Embryonic facial prominence (tissue), 1 donor: ENCODE data around the gene MTFR1L.
"Not testable (repeated sequence)": the region's sequence is repeated elsewhere in the genome, so short reads cannot be mapped to it uniquely, and the experiment has no call there.

Source experiments
- DNase-seq: peaks from one replicate; pipeline ENCODE4 v3.0.0-alpha.2; 2016; ENCODE audit errors: extremely low spot score

MTFR1L gene

DNA sequence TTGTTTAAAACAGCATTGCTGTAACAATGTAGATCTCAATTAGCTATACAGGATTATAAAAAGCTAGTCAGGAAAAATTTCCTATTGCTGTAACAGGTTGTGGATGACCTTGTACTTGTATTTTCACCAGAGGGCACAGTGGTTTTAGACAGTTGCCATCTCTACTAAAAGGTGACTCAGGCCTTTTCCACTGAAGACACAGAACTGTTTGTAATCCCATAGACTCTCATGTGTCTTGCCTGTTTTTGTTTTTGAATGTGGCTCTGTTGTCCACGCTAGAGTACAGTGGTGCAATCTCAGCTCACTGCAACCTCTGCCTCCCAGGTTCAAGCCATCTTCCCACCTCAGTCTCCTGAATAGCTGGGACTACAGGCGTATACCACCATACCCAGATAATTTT lies 5.9 kb downstream of the MTFR1L start:
- DNase-seq: no peak

DNA sequence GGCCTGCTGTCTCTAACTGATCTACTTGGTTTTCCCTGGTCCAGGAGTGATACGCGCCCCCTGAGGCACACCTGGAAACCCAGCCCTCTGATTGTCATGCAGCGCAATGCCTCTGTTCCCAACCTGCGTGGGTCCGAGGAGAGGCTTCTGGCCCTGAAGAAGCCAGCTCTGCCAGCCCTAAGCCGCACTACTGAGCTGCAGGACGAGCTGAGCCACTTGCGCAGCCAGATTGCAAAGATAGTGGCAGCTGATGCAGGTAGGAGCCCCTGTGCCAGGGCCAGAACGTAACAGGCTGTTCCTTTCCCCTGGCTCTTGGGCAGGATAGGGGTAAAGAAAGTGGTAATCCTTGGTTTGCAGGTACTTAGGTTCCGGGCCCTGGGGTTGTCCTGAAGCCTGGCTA lies 6.8 kb downstream of the MTFR1L start:
- DNase-seq: no peak

DNA sequence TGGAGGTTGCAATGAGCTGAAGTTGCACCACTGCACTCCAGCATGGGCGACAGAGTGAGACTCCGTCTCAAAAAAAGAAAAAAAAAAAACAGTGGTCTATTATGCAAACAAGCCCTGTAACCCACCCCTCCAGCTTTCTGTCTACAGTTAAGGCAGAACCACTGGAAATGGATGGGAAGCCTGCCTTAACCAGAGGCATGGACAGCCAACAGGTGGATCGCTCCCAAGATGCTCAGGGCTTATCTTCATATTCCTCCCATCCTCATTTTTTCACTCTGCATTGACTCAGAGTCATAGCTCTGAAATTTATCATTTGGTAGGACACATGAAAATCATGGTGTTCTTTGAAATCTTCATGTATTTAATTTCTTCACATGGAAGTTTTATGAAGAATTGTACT lies 8.7 kb downstream of the MTFR1L start:
- no peak for DNase-seq

DNA sequence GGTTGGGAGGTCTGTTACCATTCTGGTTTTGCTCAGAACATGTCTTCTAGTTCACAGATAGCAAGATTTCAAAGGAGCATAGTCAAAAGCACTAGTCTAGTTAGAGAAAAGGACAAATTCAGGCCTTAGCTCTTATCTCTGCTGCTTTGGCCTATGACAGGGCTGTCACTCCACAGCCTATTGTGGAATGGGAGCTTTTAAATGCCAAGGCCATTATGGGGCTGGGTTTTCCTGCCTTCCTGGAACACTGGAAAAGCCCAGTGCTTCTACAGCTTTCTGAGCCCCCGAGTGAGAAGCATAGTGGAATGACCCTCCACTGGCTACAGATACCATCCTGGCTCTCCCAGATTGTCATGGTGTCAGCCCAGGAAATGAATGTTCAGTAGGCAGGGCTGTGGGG lies 9.3 kb downstream of the MTFR1L start:
- no peak for DNase-seq

DNA sequence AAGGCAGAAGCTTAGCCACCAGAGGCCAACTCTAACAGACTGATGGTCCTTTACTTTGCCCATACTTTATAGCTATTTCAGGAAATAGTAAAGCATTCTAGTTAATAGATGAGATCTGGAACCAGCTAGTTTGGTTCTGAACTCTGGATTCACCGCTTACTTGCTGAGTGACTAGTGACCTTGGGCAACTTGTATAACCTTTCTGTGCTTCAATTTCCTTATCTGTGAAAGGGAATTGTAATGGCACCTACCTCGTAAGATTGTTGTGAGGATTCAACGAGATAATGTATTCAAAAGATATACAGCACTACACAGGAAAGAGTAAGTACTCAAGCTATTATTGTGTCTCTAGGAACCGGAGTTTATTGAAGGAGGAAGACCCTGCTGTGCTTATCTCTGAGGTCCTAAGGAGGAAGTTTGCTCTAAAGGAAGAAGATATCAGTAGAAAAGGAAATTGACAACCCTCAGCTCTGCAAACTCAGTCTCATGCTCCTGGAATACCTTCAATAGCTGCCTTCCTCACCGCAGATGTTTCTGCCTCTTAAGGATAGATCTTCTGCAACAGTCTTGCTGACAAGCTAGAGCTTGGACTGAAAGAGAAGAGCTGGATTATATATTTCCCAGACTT lies 11.9 kb downstream of the MTFR1L start:
- no peak for DNase-seq

DNA sequence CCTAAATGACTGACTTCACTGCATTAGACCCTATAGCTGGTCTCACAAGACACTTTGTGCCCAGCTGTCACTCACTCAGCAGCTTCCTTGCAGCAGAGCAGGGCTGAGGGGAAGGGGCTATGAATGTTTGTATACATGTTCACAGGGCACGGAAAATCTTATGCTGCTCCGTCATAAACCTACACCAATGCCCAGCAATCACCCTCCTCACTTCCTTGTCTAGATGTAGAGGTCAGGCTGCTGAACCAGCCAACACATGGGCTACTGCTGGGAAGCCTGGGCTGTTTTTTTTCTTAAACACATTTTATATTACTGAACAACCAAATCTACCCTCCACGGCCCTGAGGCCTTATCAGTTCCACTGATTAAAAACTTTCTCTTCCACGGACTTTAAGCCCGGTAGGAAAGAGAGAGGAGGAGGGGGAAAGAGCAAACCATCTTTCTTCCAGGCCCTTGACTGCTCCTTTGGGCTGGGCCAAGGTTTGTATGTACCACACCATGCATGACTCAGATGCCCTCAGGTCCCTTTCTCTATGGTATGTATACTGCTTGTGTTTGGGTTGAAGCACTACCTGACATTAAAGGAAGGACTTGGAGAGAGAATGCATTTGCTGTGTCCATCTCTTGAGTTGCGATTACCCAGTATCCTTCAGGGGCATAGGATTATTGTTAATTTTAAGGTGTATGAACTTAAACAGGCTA lies 12.7 kb downstream of the MTFR1L start:
- DNase-seq: no peak

DNA sequence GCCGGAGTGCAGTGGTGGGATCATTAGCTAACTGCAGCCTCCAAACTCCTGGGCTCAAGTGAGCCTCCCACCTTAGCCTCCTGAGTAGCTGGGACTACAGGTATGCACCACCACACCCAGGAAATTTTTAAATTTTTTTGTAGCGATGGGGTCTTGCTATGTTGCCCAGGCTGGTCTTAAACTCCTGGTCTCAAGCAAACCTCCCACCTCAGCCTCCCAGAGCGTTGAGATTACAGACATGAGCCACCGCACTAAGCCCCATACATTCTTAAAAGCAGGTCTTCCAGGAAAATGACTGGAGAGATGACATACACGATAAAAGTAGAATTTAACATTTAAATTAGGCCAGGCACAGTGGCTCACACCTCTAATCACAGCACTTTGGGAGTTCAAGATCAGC lies 13.4 kb downstream of the MTFR1L start:
- DNase-seq: no peak

DNA sequence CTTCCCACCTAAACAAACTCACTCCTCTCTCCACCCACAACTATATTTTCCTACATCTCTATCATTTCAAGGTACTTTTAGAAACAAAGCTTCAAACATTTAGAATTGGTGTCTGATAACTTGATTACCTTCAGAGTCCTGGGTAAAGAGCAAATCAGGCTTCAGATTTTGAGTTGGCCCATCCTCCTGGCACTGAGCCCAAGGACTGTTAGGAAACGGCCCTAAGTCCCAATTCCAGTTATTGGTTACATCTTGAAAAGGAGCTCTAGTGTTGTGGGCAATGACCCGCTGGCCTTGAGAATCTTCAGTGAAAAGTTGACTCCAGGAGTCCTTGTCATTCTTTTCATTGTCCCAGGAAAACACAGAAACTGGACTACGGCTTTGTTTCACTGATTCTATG lies 15.1 kb downstream of the MTFR1L start:
- no peak for DNase-seq

DNA sequence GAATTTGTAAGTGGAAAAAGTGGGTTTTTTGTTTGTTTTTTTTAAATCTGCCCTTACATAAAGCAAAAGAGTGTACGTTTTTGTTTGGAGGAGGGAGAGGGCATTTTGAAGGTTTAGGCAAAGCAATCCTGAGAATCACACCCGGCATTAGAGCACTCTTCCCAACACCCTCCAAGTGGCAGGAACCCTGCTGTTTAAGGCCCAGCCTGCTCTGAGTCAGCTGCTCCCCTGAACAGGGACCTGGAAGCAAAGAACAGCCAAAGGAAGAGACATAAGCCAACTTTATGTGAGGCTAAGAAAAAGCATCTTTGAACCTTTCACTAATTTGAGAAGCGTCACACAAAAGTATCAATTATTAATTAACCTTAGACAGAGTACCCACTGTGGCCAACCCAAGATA lies 16.9 kb downstream of the MTFR1L start:
- DNase-seq: no peak

DNA sequence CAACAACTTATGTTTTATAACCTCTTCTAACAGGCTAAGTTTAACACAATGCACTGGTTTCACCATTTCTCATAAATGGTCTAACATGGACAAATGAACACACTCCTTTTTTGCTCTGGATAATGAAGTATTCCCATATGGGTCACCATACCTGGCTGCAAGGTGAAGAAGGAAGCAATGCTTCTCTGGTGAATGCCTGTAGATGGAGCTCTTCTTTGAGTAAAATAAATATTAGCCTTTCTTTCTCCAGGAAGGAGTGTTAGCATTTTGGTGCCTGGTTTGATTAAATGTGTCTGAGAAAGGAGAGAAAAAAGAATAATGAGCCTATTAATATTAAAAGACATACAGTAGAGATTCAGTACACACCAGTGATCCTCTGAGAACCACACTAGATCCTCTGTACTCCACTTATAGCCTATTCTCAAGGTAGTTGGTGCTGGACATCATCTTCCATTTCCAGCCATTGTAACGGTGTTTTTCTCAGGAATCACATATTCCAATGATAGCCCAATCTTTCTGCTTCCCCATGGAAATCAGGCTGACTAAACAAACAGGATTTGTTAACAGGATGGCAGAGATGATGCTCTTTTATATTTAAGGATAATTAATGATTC lies 17.6 kb downstream of the MTFR1L start:
- DNase-seq: no peak

DNA sequence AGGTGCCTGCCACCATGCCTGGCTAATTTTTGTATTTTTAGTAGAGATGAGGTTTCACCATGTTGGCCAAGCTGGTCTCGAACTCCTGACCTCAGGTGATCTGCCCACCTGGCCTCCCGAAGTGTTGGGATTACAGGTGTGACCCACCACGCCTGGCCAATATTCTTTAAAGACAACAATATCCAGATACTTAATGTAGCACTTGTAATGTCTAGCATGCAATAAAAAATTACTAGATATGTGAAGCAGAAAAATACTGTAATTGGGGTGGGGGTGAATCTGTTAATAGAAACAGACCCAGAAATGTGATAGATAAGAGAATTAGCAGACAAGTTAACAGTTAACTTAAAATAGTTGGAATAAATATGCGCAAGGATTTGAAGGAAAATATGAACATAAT lies 20.1 kb downstream of the MTFR1L start:
- not testable (repeated sequence) for DNase-seq

DNA sequence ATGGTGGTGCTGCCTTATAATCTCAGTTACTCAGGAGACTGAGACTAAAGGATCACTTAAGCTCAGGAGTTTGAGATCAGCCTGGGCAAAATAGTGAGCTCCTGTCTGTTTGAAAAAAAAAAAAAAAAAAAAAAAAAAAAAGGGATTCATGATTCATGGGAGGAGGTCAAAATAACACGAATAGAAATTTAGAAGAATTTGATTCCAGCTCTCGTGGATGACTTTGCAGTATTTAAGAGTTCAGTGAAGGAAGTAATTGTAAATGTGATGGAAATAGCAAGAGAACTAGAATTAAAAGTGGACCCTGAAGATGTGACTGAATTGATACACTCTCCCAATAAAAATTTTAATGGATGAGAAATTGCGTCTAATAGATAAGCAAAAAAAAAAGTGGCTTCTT lies 23.7 kb downstream of the MTFR1L start:
- no peak for DNase-seq

DNA sequence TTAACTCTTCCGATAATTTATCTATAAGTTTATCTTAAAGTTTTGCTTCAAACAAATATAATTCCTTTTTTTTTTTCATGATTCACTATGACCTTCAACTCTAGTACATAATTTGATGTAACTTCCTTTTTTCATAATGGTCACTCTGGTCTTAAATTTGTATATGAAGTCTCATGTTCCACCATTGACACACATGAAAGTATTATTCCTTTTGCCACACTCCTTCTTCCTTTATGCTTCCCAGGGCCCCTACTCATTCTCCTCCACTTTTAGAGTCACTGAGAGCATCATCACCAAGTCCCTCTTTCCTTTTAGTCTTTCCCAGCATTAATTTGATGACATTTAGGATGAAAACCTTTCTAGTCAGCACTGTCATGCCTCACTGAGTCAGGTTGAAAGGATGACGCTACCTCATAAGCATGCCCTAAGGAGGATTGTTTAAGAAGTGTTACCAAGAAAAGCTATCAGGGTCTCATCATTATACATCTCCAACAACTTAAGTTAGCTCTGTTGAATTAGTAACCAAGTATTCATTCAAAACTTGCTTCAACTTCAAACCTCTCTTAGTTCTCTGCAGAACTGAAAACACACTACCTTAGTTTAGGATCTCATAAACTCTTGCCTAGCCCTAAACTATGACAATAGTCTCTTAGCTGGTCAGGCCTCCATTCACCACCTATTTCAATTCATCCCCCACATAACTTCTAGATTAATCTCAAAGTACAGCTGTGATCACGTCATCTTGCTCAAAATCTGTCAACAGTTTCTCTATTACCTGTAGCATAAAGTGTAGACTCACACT lies 25.0 kb downstream of the MTFR1L start:
- DNase-seq: no peak

DNA sequence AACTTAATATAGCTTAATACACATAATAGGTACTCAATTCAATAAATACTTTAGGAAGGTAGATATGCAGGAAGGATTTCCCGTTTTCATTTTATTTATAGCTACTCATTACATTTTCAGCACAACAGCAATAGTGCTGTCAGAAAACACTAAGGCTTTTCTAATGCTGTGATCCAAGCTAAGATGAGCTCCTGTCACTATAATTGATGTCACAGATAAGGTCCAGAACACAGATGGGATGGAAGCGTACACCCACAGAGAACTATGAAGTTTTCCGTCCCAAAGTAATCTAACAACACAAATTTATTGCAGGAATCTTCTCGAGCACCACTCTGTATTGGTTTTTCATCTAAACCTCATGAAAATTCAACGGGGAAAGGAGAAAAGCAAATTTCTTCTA lies 25.9 kb downstream of the MTFR1L start:
- no peak for DNase-seq

DNA sequence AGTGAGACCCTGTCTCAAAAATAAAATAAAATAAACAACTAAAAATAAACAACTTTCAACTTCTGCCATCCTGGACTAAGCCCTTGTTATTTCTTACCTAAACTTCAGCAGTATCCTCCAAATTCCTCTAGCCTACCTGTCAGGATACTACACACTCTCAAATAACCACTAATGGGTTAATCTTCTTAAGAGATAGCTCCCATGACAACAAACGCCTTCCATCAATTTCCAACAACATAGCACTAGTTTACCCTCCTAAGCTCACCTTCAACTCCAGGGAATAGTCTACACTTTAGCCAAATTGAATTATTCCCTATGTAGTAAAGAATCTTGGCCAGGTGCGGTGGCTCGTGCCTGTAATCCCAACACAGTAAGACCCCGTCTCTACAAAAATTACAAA lies 28.2 kb downstream of the MTFR1L start:
- no peak for DNase-seq

DNA sequence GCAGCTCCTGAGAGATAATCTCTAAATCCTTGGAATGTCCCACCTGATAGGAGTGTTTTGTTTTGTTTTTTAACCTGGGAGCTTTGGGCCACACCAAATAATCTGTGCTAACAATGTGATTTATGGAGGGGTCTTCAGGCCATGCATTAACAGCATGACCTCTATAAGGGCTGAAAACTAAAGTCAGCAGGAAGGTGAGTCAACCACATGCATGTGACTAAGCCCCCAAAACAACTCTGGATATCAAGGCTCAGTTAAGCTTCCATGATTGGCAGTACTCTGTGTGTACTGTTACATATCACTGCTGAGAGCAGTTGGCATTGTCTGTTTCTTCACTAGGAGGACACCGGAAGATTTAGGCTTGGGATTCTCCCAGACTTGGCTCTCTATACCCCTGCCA lies 28.8 kb downstream of the MTFR1L start:
- DNase-seq: no peak

DNA sequence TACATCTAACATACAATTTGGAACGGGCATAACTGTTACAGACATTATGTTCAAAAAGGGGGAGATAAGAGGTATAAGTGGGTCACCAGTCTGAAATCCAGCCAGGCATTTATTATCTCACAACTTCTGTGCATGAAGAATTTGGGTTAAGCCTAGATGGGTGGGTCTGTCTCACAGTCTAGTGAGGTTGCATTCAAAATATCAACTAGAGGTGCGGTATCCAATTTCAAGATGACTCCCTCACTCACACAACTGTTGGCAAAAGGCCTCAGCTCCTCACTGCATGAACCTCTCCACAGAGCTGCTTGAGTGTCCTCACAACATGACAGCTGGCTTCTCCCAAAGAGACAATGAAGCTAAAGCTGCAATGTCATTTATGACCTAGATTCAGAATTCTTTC lies 34.8 kb downstream of the MTFR1L start:
- DNase-seq: no peak

DNA sequence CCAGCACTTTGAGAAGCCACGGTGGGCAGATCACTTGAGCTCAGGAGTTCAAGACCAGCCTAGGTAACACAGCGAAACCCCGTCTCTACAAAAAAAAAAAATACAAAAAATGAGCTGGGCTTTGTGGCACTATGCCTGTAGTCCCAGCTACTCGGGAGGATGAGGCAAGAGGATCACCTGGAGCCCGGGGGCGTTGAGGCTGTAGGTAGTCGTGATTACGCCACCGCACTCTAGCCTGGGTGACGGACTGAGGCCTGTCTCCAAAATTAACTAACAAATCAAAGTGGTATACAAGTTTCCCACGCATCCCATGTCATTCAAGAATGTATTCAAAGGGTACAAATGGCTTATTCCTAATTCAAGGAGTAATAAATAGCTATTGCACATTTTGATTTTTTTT lies 37.1 kb downstream of the MTFR1L start:
- no peak for DNase-seq

DNA sequence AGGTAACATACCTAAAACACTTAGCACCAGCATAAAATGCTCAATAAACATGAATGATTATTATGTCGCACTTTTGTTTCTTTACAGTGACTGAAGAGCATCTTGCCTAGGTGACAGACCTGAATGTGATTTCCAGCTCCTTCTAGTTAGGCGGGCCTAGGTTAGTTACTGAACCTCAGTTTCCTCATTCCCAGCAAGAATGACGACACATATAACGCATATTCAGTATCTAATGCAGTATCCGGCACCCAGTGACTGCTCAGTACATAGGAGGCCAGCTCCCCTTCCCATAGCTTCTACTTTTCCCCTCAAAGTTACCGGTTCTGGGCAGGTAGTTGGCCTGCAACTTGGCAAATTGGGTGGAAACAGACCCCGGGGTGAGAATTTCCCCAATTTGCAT lies 38.7 kb downstream of the MTFR1L start:
- DNase-seq: no peak

DNA sequence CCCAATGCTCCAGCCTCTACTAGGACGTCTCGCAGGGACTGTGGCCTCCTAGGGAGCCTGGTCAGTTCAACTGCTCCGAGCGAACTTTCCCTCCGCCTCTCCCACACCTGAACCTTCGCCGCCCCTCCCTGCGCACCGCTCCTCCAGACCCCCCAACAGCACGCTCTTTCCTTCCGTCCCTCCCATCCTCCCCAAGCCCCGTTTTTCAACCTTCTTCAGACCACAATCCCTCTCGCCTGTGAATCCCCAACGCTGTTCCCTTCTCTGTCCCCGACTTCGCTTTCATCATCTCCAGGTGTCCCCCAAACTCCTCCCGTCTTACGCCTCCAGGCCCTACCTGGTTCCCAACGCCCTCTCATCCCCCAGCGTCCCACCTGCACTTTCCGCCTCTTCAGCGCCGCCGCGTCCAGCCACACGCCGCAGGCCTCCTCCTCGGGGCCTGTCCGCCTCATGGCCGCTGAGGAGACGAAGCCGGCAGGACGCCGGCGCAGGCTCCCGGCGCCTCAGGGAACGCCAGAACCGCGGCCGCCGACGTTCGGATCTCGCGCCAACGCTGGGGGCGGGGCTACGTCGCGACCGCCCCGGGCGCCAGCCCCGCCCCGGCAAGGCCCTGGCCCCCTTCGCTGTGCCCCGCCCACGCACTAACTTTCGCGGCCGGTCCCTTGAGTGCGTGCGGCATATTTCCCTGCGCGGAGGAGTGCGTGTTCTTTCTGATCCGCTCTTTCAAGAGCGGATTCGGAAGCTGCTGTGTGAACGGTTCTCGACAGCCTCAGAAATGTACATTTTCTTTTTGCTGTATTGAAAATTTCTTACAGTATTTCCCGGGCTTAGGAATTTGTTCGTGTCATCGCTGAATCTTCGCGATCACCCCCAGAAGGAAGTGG lies 39.4 kb downstream of the MTFR1L start, which contains the start of gene AUNIP:
AUNIP (minus strand) TSS at position 552 of the 884 bp plus-strand sequence; CDS start at position 452, 100 bp downstream.
- DNase-seq: peak; percentile 53
